IMR-90 (cell line): Measurements from ENCODE around the gene POTEE. TPM values are rescaled to one million over a fixed set of nuclear protein-coding genes. Genes with fewer than 3 reads are reported as not detected.
"Not testable (repeated sequence)": the region's sequence is repeated elsewhere in the genome, so short reads cannot be mapped to it uniquely, and the experiment has no call there.

Experiments
- ATAC-seq: fragments of 200-7000 bp; cut with Tn5 transposase; 2 replicates; pipeline ENCODE4 v1.9.1; 2020; ENCODE audit warnings: low read depth, mild to moderate bottlenecking, moderate library complexity
- BruUV-seq: library from RNA; stranded (reverse); fragments of 400-500 nt; replicated peaks from 2 replicates; lab custom pipeline; 2021; lab: Mats Ljungman, UMichigan
- CTCF ChIA-PET: fragments of 300-600 bp; formaldehyde crosslinking; extraction: SDS; loops from one replicate; lab custom pipeline; 2021; ENCODE audit warnings: antibody characterized with exemption; lab: Yijun Ruan, JAX
- POLR2A ChIA-PET: fragments of 300-600 bp; sonication (Branson Sonifier 250); formaldehyde crosslinking; loops from one replicate; lab custom pipeline; 2022; ENCODE audit warnings: antibody characterized with exemption; ENCODE audit not compliant: unreplicated experiment; lab: Charles Lee
- DNase-seq: peaks from one replicate; pipeline ENCODE4 v3.0.0; 2013
- H2AFZ ChIP-seq: replicated peaks from 2 replicates; pipeline ENCODE3; 2013; ENCODE audit warnings: low read length, mild to moderate bottlenecking; ENCODE audit not compliant: poor library complexity
- H2AK5ac ChIP-seq: 2 replicates; pipeline ENCODE4 v1.6.1; 2013; ENCODE audit warnings: low read depth, low read length, inconsistent platforms
- H2AK9ac ChIP-seq: replicated peaks from 2 replicates; pipeline ENCODE3; 2013; ENCODE audit warnings: mild to moderate bottlenecking, low read depth, low read length, moderate library complexity; ENCODE audit not compliant: poor library complexity
- H2BK120ac ChIP-seq: 2 replicates; pipeline ENCODE4 v1.6.1; 2013; ENCODE audit warnings: low read depth, low read length, inconsistent platforms
- H2BK15ac ChIP-seq: 3 replicates; pipeline ENCODE4 v1.6.1; 2013; ENCODE audit warnings: low read depth, low read length, inconsistent platforms
- H2BK20ac ChIP-seq: 2 replicates; pipeline ENCODE4 v1.6.1; 2013; ENCODE audit warnings: low read depth, mild to moderate bottlenecking, inconsistent platforms, low read length, moderate library complexity
- H2BK5ac ChIP-seq: 2 replicates; pipeline ENCODE4 v1.6.1; 2013; ENCODE audit warnings: mild to moderate bottlenecking, low read depth, low read length, inconsistent platforms; ENCODE audit not compliant: poor library complexity, severe bottlenecking
- H3K14ac ChIP-seq: replicated peaks from 2 replicates; pipeline ENCODE4 v1.6.1; 2013; ENCODE audit warnings: low read depth, low read length, inconsistent platforms
- H3K18ac ChIP-seq: 2 replicates; pipeline ENCODE4 v1.6.1; 2013; ENCODE audit warnings: low read depth, low read length, control low read depth
- H3K23ac ChIP-seq: 2 replicates; pipeline ENCODE4 v1.6.1; 2013; ENCODE audit warnings: low read depth, low read length, inconsistent platforms
- H3K27ac ChIP-seq: 2 replicates; pipeline ENCODE4 v1.5.1; 2013; ENCODE audit warnings: mild to moderate bottlenecking, control low read depth, low read length; ENCODE audit not compliant: insufficient read depth
- H3K27me3 ChIP-seq: 2 replicates; pipeline ENCODE4 v1.6.1; 2013; ENCODE audit warnings: low read length; ENCODE audit not compliant: control insufficient read depth, insufficient read depth
- H3K36me3 ChIP-seq: 2 replicates; pipeline ENCODE4 v1.6.1; 2013; ENCODE audit warnings: low read length, mixed read lengths; ENCODE audit not compliant: control insufficient read depth, insufficient read depth
- H3K4ac ChIP-seq: 2 replicates; pipeline ENCODE4 v1.6.1; 2013; ENCODE audit warnings: low read depth, low read length, inconsistent platforms
- H3K4me1 ChIP-seq: 2 replicates; pipeline ENCODE4 v1.6.1; 2013; ENCODE audit warnings: low read length, mixed read lengths; ENCODE audit not compliant: control insufficient read depth, insufficient read depth
- H3K4me2 ChIP-seq: 2 replicates; pipeline ENCODE4 v1.6.1; 2013; ENCODE audit warnings: low read depth, mild to moderate bottlenecking, control low read depth, low read length, moderate library complexity
- H3K4me3 ChIP-seq: 2 replicates; pipeline ENCODE4 v1.5.1; 2013; ENCODE audit warnings: low read depth, mild to moderate bottlenecking, control low read depth, low read length, moderate library complexity; ENCODE audit not compliant: insufficient read depth
- H3K56ac ChIP-seq: 2 replicates; pipeline ENCODE4 v1.6.1; 2013; ENCODE audit warnings: low read length, inconsistent platforms; ENCODE audit not compliant: insufficient read depth; ENCODE audit errors: extremely low read depth
- H3K79me1 ChIP-seq, 2 experiments: 2 replicates each; pipeline ENCODE4 v1.6.1; 2013; ENCODE audit warnings: low read length in 2 of 2, inconsistent platforms in 1 of 2, low read depth in 1 of 2
- H3K9ac ChIP-seq: 2 replicates; pipeline ENCODE4 v1.6.1; 2013; ENCODE audit warnings: low read depth, low read length, control low read depth
- H3K9me1 ChIP-seq: 2 replicates; pipeline ENCODE4 v1.6.1; 2013; ENCODE audit warnings: low read length, inconsistent platforms; ENCODE audit not compliant: insufficient read depth
- H3K9me3 ChIP-seq: 2 replicates; pipeline ENCODE4 v1.6.1; 2013; ENCODE audit warnings: low read length; ENCODE audit not compliant: control insufficient read depth, insufficient read depth
- H4K20me1 ChIP-seq: 2 replicates; pipeline ENCODE4 v1.6.1; 2013; ENCODE audit warnings: low read length, inconsistent platforms; ENCODE audit not compliant: insufficient read depth
- H4K5ac ChIP-seq: 2 replicates; pipeline ENCODE4 v1.6.1; 2013; ENCODE audit warnings: mild to moderate bottlenecking, low read depth, low read length, control low read depth
- H4K8ac ChIP-seq, 2 experiments: 2 replicates each; pipeline ENCODE4 v1.6.1; 2013; ENCODE audit warnings: low read depth in 2 of 2, low read length in 2 of 2, control low read depth in 1 of 2, inconsistent platforms in 1 of 2
- H4K91ac ChIP-seq: 2 replicates; pipeline ENCODE4 v1.6.1; 2013; ENCODE audit warnings: low read depth, low read length, inconsistent platforms; ENCODE audit not compliant: insufficient read depth
- WGBS, 2 experiments: methylation state at CpG; one replicate each; pipeline versions ENCODE4 v1.1.5 to v1.1.7; 2013; ENCODE audit warnings: missing lambda C conversion rate in 2 of 2; ENCODE audit not compliant: insufficient read length in 1 of 2; ENCODE audit errors: extremely low coverage in 2 of 2; 5-methylcytosine and 5-hydroxymethylcytosine counted together
- dilution Hi-C: fragments of 300-500 bp; cut with HindIII; formaldehyde crosslinking; loops from one replicate; pipeline ENCODE4 v1.14.3; 2018; ENCODE audit warnings: low sequenced_read_pairs; ENCODE audit not compliant: unreplicated experiment
- in situ Hi-C: fragments of 300-500 bp; cut with MboI; formaldehyde crosslinking; loops from 3 replicates; pipeline ENCODE4 v1.14.3; 2019; ENCODE audit warnings: low sequenced_read_pairs, inconsistent platforms, mixed read lengths
- intact Hi-C: fragments of 100-400 bp; cut with micrococcal nuclease; formaldehyde crosslinking; loops from 2 replicates; pipeline ENCODE4 v1.10.0; 2022
- polyA plus RNA-seq, 3 experiments: library from polyadenylated mRNA; depleted of rRNA; stranded (reverse); fragments of >200 nt; gene quantifications; 2 replicates each; pipeline ENCODE4 v1.2.3, GENCODE V29; 2012; ENCODE audit warnings: low replicate concordance in 1 of 3
- total RNA-seq: library from RNA; depleted of rRNA; stranded (reverse); fragments of >200 nt; gene quantifications from 2 replicates; pipeline ENCODE4 v1.2.3, GENCODE V29; 2012

The POTEE gene
- total and polyA plus RNA-seq, 2 of the 4 experiments (the other 2 are of a cell fraction): 0.02 TPM; not detected in 1

- CTCF ChIA-PET: not testable (repeated sequence)
These were observed 27.9 kb upstream of the POTEE start for GRCh38 chr2:131181451-131181850.

GRCh38 chr2:131193421-131193820, 15.9 kb upstream of the POTEE start:
- in situ Hi-C loops, intact Hi-C loops, H4K91ac ChIP-seq: not testable (repeated sequence)

More at GRCh38 chr2:131181451-131181850, 27.9 kb upstream of the POTEE start:
- H3K23ac ChIP-seq, BruUV-seq, POLR2A ChIA-PET, H3K4ac ChIP-seq, H2BK20ac ChIP-seq, H3K4me3 ChIP-seq, H3K36me3 ChIP-seq, H3K9me1 ChIP-seq, H3K9ac ChIP-seq, H2AK9ac ChIP-seq, H3K18ac ChIP-seq, H2BK15ac ChIP-seq, H2AK5ac ChIP-seq, H4K91ac ChIP-seq, H3K9me3 ChIP-seq, H2BK120ac ChIP-seq, in situ Hi-C loops, H3K4me2 ChIP-seq, H3K27me3 ChIP-seq, H3K27ac ChIP-seq, DNase-seq, H2AFZ ChIP-seq, ATAC-seq, H3K79me1 ChIP-seq, intact Hi-C loops, H3K14ac ChIP-seq, H4K20me1 ChIP-seq, H2BK5ac ChIP-seq, H3K4me1 ChIP-seq, dilution Hi-C loops, H4K5ac ChIP-seq, H3K56ac ChIP-seq, H4K8ac ChIP-seq: not testable (repeated sequence)
- 17% methylated on average over 1 of the region's 4 CpGs; no CpG with 5 or more reads in 1 of the 2 experiments for WGBS, 2 experiments

More at GRCh38 chr2:131193421-131193820, 15.9 kb upstream of the POTEE start:
- ATAC-seq, H2BK5ac ChIP-seq, H3K4ac ChIP-seq, H3K18ac ChIP-seq, H3K27ac ChIP-seq, H3K23ac ChIP-seq, H2AK5ac ChIP-seq, H4K8ac ChIP-seq, dilution Hi-C loops, H3K9me3 ChIP-seq, H3K27me3 ChIP-seq, H3K9me1 ChIP-seq, DNase-seq, H2BK20ac ChIP-seq, H3K4me3 ChIP-seq, H2BK15ac ChIP-seq, H3K14ac ChIP-seq, H2BK120ac ChIP-seq, H3K79me1 ChIP-seq, H3K4me1 ChIP-seq, H3K56ac ChIP-seq, CTCF ChIA-PET, BruUV-seq, H2AK9ac ChIP-seq, H3K4me2 ChIP-seq, H3K9ac ChIP-seq, H4K5ac ChIP-seq, H4K20me1 ChIP-seq, H3K36me3 ChIP-seq, POLR2A ChIA-PET, H2AFZ ChIP-seq: not testable (repeated sequence)
- no CpG with 5 or more reads among the region's 3 CpGs for WGBS, 2 experiments
